H1 (cell line): ENCODE measurements around the gene RRAS2. TPM values are rescaled to one million over a fixed set of nuclear protein-coding genes. Genes with fewer than 3 reads are reported as not detected.

Experiments
- CTCF ChIA-PET: fragments of 300-600 bp; sonication (Branson Sonifier 250); formaldehyde crosslinking; loops from one replicate; lab custom pipeline; 2021; ENCODE audit not compliant: partially characterized antibody; lab: Charles Lee
- POLR2A ChIA-PET: fragments of 300-600 bp; sonication (Branson Sonifier 250); formaldehyde crosslinking; loops from one replicate; lab custom pipeline; 2021; ENCODE audit warnings: inconsistent platforms; ENCODE audit not compliant: partially characterized antibody; lab: Charles Lee
- DNase-seq, 2 experiments: peaks; one replicate each; pipeline versions ENCODE4 v3.0.0 to v3.0.0-alpha.2; 2010 to 2022; ENCODE audit warnings: low spot score in 2 of 2, low read depth in 1 of 2, mixed read lengths in 1 of 2
- FAIRE-seq: peaks from 2 replicates; lab custom pipeline; 2011; peaks lifted over from hg19 to GRCh38; lab: Jason Lieb, UNC
- H2AFZ ChIP-seq: 2 replicates; pipeline ENCODE4 v1.8.1; 2012; ENCODE audit warnings: low read length, inconsistent platforms
- H2AK5ac ChIP-seq: 2 replicates; pipeline ENCODE4 v1.6.1; 2013; ENCODE audit warnings: low read depth, low read length
- H2BK120ac ChIP-seq: replicated peaks from 2 replicates; pipeline ENCODE3; 2013; ENCODE audit warnings: low read depth, low read length, inconsistent platforms
- H2BK12ac ChIP-seq: 2 replicates; pipeline ENCODE4 v1.6.1; 2013; ENCODE audit warnings: low read depth, low read length
- H2BK15ac ChIP-seq: 2 replicates; pipeline ENCODE4 v1.6.1; 2013; ENCODE audit warnings: low read length
- H2BK20ac ChIP-seq: 2 replicates; pipeline ENCODE4 v1.6.1; 2013; ENCODE audit warnings: low read length
- H2BK5ac ChIP-seq: 2 replicates; pipeline ENCODE4 v1.6.1; 2013; ENCODE audit warnings: low read depth, low read length
- H3K14ac ChIP-seq: 2 replicates; pipeline ENCODE4 v1.6.1; 2013; ENCODE audit warnings: inconsistent platforms; ENCODE audit not compliant: insufficient read length
- H3K18ac ChIP-seq: 2 replicates; pipeline ENCODE4 v1.6.1; 2013; ENCODE audit warnings: low read length; ENCODE audit errors: extremely low read depth
- H3K23ac ChIP-seq: 2 replicates; pipeline ENCODE4 v1.6.1; 2013; ENCODE audit warnings: inconsistent platforms; ENCODE audit not compliant: insufficient read length
- H3K23me2 ChIP-seq: 2 replicates; pipeline ENCODE4 v1.6.1; 2013; ENCODE audit warnings: low read depth, low read length
- H3K27ac ChIP-seq: 2 replicates; pipeline ENCODE4 v1.6.1; 2011; ENCODE audit warnings: low read depth, low read length, inconsistent platforms
- H3K27me3 ChIP-seq, 4 experiments: replicated peaks in 1 of 4; 1 replicate in 1 of 4; 2 replicates in 3 of 4; pipeline versions ENCODE4 v1.6.1 to v1.8.1; 2011 to 2013; ENCODE audit warnings: low read length in 3 of 4, mild to moderate bottlenecking in 3 of 4, inconsistent platforms in 2 of 4, mixed read lengths in 2 of 4, moderate library complexity in 1 of 4; ENCODE audit not compliant: control insufficient read depth in 3 of 4, insufficient read depth in 3 of 4; ENCODE audit errors: extremely low read depth in 1 of 4
- H3K36me3 ChIP-seq, 4 experiments: 2 replicates each; pipeline versions ENCODE4 v1.6.1 to v1.8.1; 2011 to 2013; ENCODE audit warnings: mild to moderate bottlenecking in 4 of 4, low read length in 3 of 4, moderate library complexity in 2 of 4, control low read depth in 1 of 4, inconsistent platforms in 1 of 4; ENCODE audit not compliant: insufficient read depth in 4 of 4, control insufficient read depth in 2 of 4
- H3K4ac ChIP-seq: replicated peaks from 2 replicates; pipeline ENCODE3; 2013; ENCODE audit warnings: low read length, low read depth, mixed read lengths, inconsistent platforms; ENCODE audit not compliant: insufficient read length
- H3K4me1 ChIP-seq, 4 experiments: replicated peaks in 1 of 4; 1 replicate in 1 of 4; 2 replicates in 3 of 4; pipeline versions ENCODE4 v1.6.1 to v1.8.1; 2011 to 2013; ENCODE audit warnings: low read length in 3 of 4, inconsistent platforms in 2 of 4, mixed read lengths in 1 of 4; ENCODE audit not compliant: insufficient read depth in 4 of 4, control insufficient read depth in 3 of 4
- H3K4me2 ChIP-seq, 2 experiments: 2 replicates each; pipeline versions ENCODE4 v1.6.1 to v1.8.1; 2011 to 2013; ENCODE audit warnings: low read depth in 2 of 2, low read length in 2 of 2, control low read depth in 1 of 2, inconsistent platforms in 1 of 2, mild to moderate bottlenecking in 1 of 2; ENCODE audit not compliant: insufficient read depth in 1 of 2
- H3K4me3 ChIP-seq, 4 experiments: fragments of 200-600, 300-600 bp in 1 of 4; sonication (generic), shearing (Covaris generic), sonication (Bioruptor Twin) in 1 of 4; 2 replicates each; pipeline versions ENCODE4 v1.5.1 to v1.8.1; 2011 to 2016; ENCODE audit warnings: low read length in 4 of 4, low read depth in 3 of 4, control low read depth in 2 of 4, inconsistent platforms in 2 of 4, mild to moderate bottlenecking in 2 of 4, mixed read lengths in 1 of 4, moderate library complexity in 1 of 4; ENCODE audit not compliant: insufficient read depth in 2 of 4; ENCODE audit errors: extremely low read depth in 1 of 4
- H3K56ac ChIP-seq: replicated peaks from 2 replicates; pipeline ENCODE3; 2013; ENCODE audit warnings: low read depth, mild to moderate bottlenecking, mixed read lengths, low read length, inconsistent platforms; ENCODE audit not compliant: insufficient read length
- H3K79me1 ChIP-seq: 2 replicates; pipeline ENCODE4 v1.6.1; 2013; ENCODE audit warnings: low read depth, low read length, control low read depth
- H3K79me2 ChIP-seq, 2 experiments: 2 replicates each; pipeline versions ENCODE4 v1.6.1 to v1.8.1; 2012 to 2013; ENCODE audit warnings: low read length in 2 of 2, mild to moderate bottlenecking in 2 of 2, inconsistent platforms in 1 of 2; ENCODE audit not compliant: insufficient read depth in 2 of 2, control insufficient read depth in 1 of 2
- H3K9ac ChIP-seq, 4 experiments: replicated peaks in 1 of 4; 1 replicate in 1 of 4; 2 replicates in 3 of 4; pipeline versions ENCODE4 v1.6.1 to v1.8.1; 2011 to 2013; ENCODE audit warnings: low read depth in 3 of 4, low read length in 3 of 4, control low read depth in 2 of 4, mild to moderate bottlenecking in 2 of 4, moderate library complexity in 2 of 4, inconsistent platforms in 1 of 4; ENCODE audit errors: extremely low read depth in 1 of 4
- H3K9me3 ChIP-seq, 2 experiments: 2 replicates each; pipeline versions ENCODE4 v1.6.1 to v1.8.1; 2012 to 2013; ENCODE audit warnings: mild to moderate bottlenecking in 2 of 2, moderate library complexity in 2 of 2, control low read depth in 1 of 2, inconsistent platforms in 1 of 2, low read depth in 1 of 2, low read length in 1 of 2, mixed read lengths in 1 of 2; ENCODE audit not compliant: insufficient read depth in 2 of 2
- H4K20me1 ChIP-seq, 2 experiments: replicated peaks in 1 of 2; 2 replicates each; pipeline versions ENCODE3 to v1.8.1; 2011 to 2013; ENCODE audit warnings: inconsistent platforms in 2 of 2, low read length in 2 of 2, mild to moderate bottlenecking in 1 of 2; ENCODE audit not compliant: insufficient read depth in 2 of 2, control insufficient read depth in 1 of 2
- H4K5ac ChIP-seq: 2 replicates; pipeline ENCODE4 v1.6.1; 2013; ENCODE audit warnings: low read length, low read depth, mixed read lengths, inconsistent platforms; ENCODE audit not compliant: insufficient read length
- H4K8ac ChIP-seq: 2 replicates; pipeline ENCODE4 v1.8.0; 2013; ENCODE audit warnings: mild to moderate bottlenecking, moderate library complexity, low read length, inconsistent platforms; ENCODE audit not compliant: insufficient read depth; ENCODE audit errors: extremely low read depth
- H4K91ac ChIP-seq: replicated peaks from 2 replicates; pipeline ENCODE3; 2013; ENCODE audit warnings: low read length, mixed read lengths, inconsistent platforms; ENCODE audit not compliant: insufficient read length
- BACH1 ChIP-seq: IDR thresholded peaks from 2 replicates; pipeline ENCODE4 v1.6.1; 2012; ENCODE audit warnings: low read length, improper control_type of control experiment
- CEBPB ChIP-seq: IDR thresholded peaks from 2 replicates; pipeline ENCODE4 v1.6.1; 2012; ENCODE audit warnings: low read depth, low read length
- EGR1 ChIP-seq: IDR thresholded peaks from 2 replicates; pipeline ENCODE4 v1.6.1; 2011; ENCODE audit warnings: low read depth, low read length, borderline replicate concordance
- JUN ChIP-seq: IDR thresholded peaks from 2 replicates; pipeline ENCODE4 v1.6.1; 2011; ENCODE audit warnings: low read depth, mild to moderate bottlenecking, improper control_type of control experiment, low read length
- POLR2AphosphoS5 ChIP-seq: IDR thresholded peaks from 2 replicates; pipeline ENCODE4 v1.6.1; 2011; ENCODE audit warnings: low read depth, low read length
- SP1 ChIP-seq: IDR thresholded peaks from 2 replicates; pipeline ENCODE4 v1.6.1; 2011; ENCODE audit warnings: low read depth, low read length
- SRF ChIP-seq: IDR thresholded peaks from 2 replicates; pipeline ENCODE4 v1.6.1; 2011; ENCODE audit warnings: mild to moderate bottlenecking, low read depth, low read length, moderate library complexity
- TAF1 ChIP-seq: IDR thresholded peaks from 2 replicates; pipeline ENCODE4 v1.6.1; 2011; ENCODE audit warnings: mild to moderate bottlenecking, low read depth, low read length
- WGBS, 2 experiments: shearing (Covaris generic) in 1 of 2; methylation state at CpG; one replicate each; pipeline versions ENCODE4 v1.1.6 to v1.1.7; 2013 to 2015; ENCODE audit warnings: low lambda C conversion rate in 2 of 2, mixed read lengths in 2 of 2, inconsistent platforms in 1 of 2, low coverage in 1 of 2, missing lambda C conversion rate in 1 of 2; ENCODE audit not compliant: insufficient replicate concordance in 2 of 2, insufficient coverage in 1 of 2, insufficient read length in 1 of 2; ENCODE audit errors: extremely low coverage in 1 of 2, missing lambda C conversion rate in 1 of 2; 5-methylcytosine and 5-hydroxymethylcytosine counted together
- polyA plus RNA-seq, 7 experiments: library from polyadenylated mRNA; depleted of rRNA in 3 of 7; stranded (reverse) in 5 of 7; unstranded in 2 of 7; fragments of >200 nt in 5 of 7; fragments of 200-250 nt in 2 of 7; gene quantifications; 1 replicate in 5 of 7; 2 replicates in 1 of 7; 4 replicates in 1 of 7; pipeline versions ENCODE4 v1.2.1 to v1.2.3, GENCODE V29; 2011 to 2013; ENCODE audit warnings: missing spikeins in 2 of 7, mixed read lengths in 2 of 7
- total RNA-seq: library from RNA; stranded (reverse); fragmentation: NEBNext Ultra II Directional; extraction: Animal tissue kit (Norgen Biotek cat#: 25700); gene quantifications from 2 replicates; pipeline ENCODE4 v1.2.1, GENCODE V29; 2021
- TF ChIP-seq, protein P1 (sequence below): IDR thresholded peaks from 2 replicates; pipeline ENCODE4 v1.6.1; 2011; ENCODE audit warnings: low read depth, mild to moderate bottlenecking, low read length; ENCODE audit not compliant: insufficient read depth

RRAS2 gene
- total and polyA plus RNA-seq, 2 of the 8 experiments (the other 6 are each of a cell fraction or from before 2014, with no cell fraction given), result 72.3 to 234 TPM

DNA sequence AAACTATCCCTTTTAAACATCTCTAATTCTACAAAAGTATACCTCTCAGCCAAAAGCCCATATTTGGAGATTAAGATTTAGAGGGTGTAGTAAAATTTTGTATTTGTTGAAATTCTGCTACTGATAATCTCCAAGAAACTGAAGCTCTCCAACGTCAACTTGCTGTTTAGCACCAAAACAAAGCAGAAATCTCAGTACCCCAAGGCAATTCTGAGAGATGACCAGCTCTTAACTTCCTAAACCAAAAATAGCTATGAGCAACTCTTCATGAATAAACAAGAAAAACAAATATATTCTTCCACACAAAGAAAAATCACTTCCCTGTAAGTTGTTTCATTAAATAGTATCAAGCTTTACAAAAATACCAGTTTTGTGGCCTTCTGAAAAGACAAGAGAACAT lies 13.3 kb downstream of the RRAS2 start:
- TF ChIP-seq TAF1 (no peak), BACH1 (no peak), SRF (no peak), CEBPB (no peak), EGR1 (no peak), SP1 (no peak), POLR2AphosphoS5 (no peak), JUN (no peak)
- TF ChIP-seq, protein P1, sequence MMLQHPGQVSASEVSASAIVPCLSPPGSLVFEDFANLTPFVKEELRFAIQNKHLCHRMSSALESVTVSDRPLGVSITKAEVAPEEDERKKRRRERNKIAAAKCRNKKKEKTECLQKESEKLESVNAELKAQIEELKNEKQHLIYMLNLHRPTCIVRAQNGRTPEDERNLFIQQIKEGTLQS, result no peak
- DNase-seq, result no peak
- H4K91ac ChIP-seq, result no peak overlapping the region
- peaks cover 1 to 5% of the 10 kb centered on the region in 2 experiments for H4K20me1 ChIP-seq
- H3K9ac ChIP-seq, result no peak overlapping the region
- H2BK20ac ChIP-seq, result no peak overlapping the region
- no peak overlapping the region for H2AK5ac ChIP-seq
- ChIA-PET CTCF (interaction anchor here (0.7 to 5.6 kb wide), 5 partner anchors 10 to 110 kb away, joined by 3 to 49 read pairs (median 6); no protein-coding TSS in a partner anchor), POLR2A (interaction anchor here (1.3 to 4.5 kb wide), 6 partner anchors 11 to 72 kb away, joined by 3 to 18 read pairs (median 6); partner anchors contain the start of gene RRAS2)
- 67% methylated on average over 1 of the region's 1 CpG; no CpG with 5 or more reads in 1 of the 2 experiments for WGBS, 2 experiments
- no peak overlapping the region for H2AFZ ChIP-seq
- H3K36me3 ChIP-seq, result no peaks in the 10 kb centered on the region; a peak in 1 of 8 replicates
- no peak overlapping the region for H2BK12ac ChIP-seq
- no peak overlapping the region for H3K18ac ChIP-seq
- H2BK5ac ChIP-seq, result no peak overlapping the region
- H3K79me1 ChIP-seq, result no peaks in the 10 kb centered on the region
- peak overlapping the region; percentile 65 for H4K5ac ChIP-seq
- no peak overlapping the region for H3K4me3 ChIP-seq
- no peak overlapping the region for H3K27ac ChIP-seq
- peaks cover 23 to 96% of the 10 kb centered on the region in 2 experiments for H3K79me2 ChIP-seq
- no peak overlapping the region for H2BK120ac ChIP-seq
- no peak overlapping the region for H3K23ac ChIP-seq
- no peak overlapping the region for H3K14ac ChIP-seq
- H3K4me2 ChIP-seq, result no peak overlapping the region
- H4K8ac ChIP-seq, result no peak overlapping the region
- peak; percentile 13 for FAIRE-seq
- no peaks in the 10 kb centered on the region for H3K27me3 ChIP-seq
- H3K56ac ChIP-seq, result no peak overlapping the region
- H3K4me1 ChIP-seq, result peaks cover 0 to 19% (median 11%) of the 10 kb centered on the region in 4 experiments; a peak in 6 of 7 replicates
- peaks cover 2% of the 10 kb centered on the region for H3K23me2 ChIP-seq
- H2BK15ac ChIP-seq, result no peak overlapping the region
- H3K4ac ChIP-seq, result no peak overlapping the region
- peaks cover 0 to 2% of the 10 kb centered on the region in 2 experiments; a peak in 1 of 4 replicates for H3K9me3 ChIP-seq
